ENCODE results near the gene NSUN6. TPM values are rescaled to one million over a fixed set of nuclear protein-coding genes. Genes with fewer than 3 reads are reported as not detected.

Gene NSUN6
- total RNA-seq, 2 experiments from 2014 or later = 9.8 to 11.1 TPM

DNA sequence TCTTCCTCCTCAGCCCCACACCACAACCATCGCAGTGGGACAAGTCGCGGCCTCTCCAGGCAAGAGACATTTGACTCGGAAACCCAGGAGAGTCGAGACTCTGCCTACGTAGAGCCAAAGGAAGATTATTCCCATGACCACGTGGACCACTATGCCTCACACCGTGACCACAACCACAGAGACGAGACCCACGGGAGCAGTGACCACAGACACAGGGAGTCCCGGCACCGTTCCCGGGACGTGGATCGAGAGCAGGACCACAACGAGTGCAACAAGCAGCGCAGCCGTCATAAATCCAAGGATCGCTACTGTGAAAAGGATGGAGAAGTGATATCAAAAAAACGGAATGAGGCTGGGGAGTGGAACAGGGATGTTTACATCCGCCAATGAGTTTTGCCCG, 112.1 kb downstream of the NSUN6 start:
- Mint-ChIP-seq H3K4me1 (ENCODE audit: low read depth) (no peaks in the 10 kb centered on the region), H3K4me3 (no peak overlapping the region), H3K27ac (no peak overlapping the region), H3K27me3 (ENCODE audit: low read depth) (no peaks in the 10 kb centered on the region), H3K36me3 (ENCODE audit: low read depth) (peaks cover 40% of the 10 kb centered on the region), H3K9me3 (no peaks in the 10 kb centered on the region)
- intact Hi-C loops (cut with micrococcal nuclease) = no loop called here
- CTCF ChIA-PET = no interaction called here
- no peak for DNase-seq

DNA sequence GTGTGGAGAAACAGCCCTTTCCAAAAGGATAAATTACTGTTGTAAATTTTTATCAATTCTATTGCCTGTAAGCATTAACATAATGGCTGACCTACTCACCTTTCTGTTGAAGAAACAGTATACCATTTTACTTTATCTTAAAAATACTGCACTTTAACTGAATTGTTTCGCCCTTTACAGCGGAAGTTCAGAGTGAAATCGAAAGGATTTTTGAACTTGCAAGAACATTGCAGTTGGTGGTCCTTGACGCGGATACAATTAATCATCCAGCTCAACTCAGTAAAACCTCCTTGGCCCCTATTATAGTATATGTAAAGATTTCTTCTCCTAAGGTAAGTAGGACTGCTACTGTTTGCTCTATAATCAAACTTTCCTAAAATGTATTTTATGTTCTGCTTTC, 117.5 kb downstream of the NSUN6 start:
- H3K36me3 Mint-ChIP-seq (ENCODE audit: low read depth) = peaks cover 36% of the 10 kb centered on the region
- intact Hi-C loops (cut with micrococcal nuclease) = no loop called here
- peaks cover 11% of the 10 kb centered on the region for H3K9me3 Mint-ChIP-seq
- no peak overlapping the region for H3K27ac Mint-ChIP-seq
- no peaks in the 10 kb centered on the region for H3K27me3 Mint-ChIP-seq (ENCODE audit: low read depth)
- H3K4me3 Mint-ChIP-seq = no peak overlapping the region
- DNase-seq = no peak
- no peaks in the 10 kb centered on the region for H3K4me1 Mint-ChIP-seq (ENCODE audit: low read depth)
- CTCF ChIA-PET = no interaction called here

DNA sequence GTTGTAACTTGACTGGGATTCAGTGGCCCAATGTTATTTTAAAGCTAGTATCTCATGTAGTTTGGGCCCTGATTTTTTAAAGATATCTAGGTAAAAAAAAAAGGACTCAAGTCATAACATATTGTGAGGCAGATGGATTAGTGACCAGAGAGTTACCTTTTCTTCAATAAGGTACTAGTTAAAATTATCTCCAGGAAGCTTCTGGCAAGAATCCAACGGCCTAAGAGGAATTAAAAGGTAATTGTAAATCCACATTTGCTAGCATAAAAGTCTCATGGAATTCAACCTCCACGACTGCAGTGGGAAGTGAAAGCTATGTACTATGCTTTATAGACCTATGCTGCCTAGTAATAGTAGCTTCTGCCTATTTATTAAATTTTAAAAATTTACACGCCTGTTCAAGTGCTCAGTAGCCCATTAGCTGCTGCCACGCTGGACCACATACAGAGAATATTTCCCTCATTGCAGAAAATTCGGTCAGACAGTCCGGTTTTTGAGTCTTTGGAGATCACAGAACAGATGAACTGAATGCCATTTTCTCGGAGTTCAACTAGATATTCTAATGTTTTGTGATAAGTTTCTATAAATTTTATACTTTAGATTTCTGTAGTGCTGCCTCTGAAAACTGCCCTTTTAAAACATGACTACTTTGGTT, 118.4 kb downstream of the NSUN6 start:
- peaks cover 35% of the 10 kb centered on the region for H3K36me3 Mint-ChIP-seq (ENCODE audit: low read depth)
- CTCF ChIA-PET = no interaction called here
- H3K4me3 Mint-ChIP-seq = no peak overlapping the region
- DNase-seq = no peak
- no peaks in the 10 kb centered on the region for H3K27me3 Mint-ChIP-seq (ENCODE audit: low read depth)
- no peak overlapping the region for H3K27ac Mint-ChIP-seq
- H3K9me3 Mint-ChIP-seq = peaks cover 11% of the 10 kb centered on the region
- H3K4me1 Mint-ChIP-seq (ENCODE audit: low read depth) = no peaks in the 10 kb centered on the region
- intact Hi-C loops (cut with micrococcal nuclease) = no loop called here

DNA sequence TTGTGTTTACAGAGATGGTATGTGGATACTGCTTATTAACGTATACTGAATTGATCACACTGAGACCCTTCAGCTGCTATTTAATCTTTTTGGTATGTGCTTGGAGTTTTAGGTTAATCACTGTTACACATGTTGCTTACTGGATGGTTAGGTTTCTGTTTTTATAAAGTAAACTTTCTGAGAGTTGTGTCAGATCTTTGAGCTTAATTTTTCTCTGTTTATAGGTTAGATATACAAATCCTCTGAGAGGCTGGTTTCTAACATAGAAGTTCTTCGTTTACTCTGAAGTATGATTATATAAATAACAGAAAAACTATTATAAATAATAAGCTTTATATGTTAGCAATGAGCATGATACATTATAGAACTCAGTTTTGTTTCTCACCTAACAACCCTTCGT, 123.1 kb downstream of the NSUN6 start:
- no peak for DNase-seq
- CTCF ChIA-PET = no interaction called here
- no peaks in the 10 kb centered on the region for H3K27me3 Mint-ChIP-seq (ENCODE audit: low read depth)
- peaks cover 11% of the 10 kb centered on the region for H3K9me3 Mint-ChIP-seq
- intact Hi-C loops (cut with micrococcal nuclease) = no loop called here
- no peaks in the 10 kb centered on the region for H3K4me1 Mint-ChIP-seq (ENCODE audit: low read depth)
- H3K36me3 Mint-ChIP-seq (ENCODE audit: low read depth) = peaks cover 29% of the 10 kb centered on the region
- no peak overlapping the region for H3K4me3 Mint-ChIP-seq
- H3K27ac Mint-ChIP-seq = no peak overlapping the region

DNA sequence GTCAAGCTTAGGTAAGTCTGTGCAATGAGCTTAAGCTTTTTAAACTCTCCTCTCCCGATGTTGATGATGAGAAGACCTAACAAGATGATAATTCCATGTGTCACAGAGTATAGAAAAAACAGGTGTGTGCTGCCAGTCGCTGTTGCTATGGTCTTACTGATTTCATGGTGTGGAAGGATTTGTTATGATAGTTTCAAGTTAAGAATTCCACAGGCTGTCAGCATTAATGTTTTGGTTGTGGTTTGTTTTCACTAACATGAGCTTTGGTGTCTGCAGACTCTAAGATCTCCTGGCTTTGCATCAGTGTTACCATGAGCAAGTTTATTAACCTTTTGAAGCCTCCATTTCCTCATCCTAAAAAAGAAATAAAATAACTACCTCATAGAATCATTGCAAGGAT, 123.7 kb downstream of the NSUN6 start:
- Mint-ChIP-seq H3K4me1 (ENCODE audit: low read depth) (no peaks in the 10 kb centered on the region), H3K36me3 (ENCODE audit: low read depth) (peaks cover 29% of the 10 kb centered on the region), H3K9me3 (peaks cover 11% of the 10 kb centered on the region), H3K4me3 (no peak overlapping the region), H3K27ac (no peak overlapping the region), H3K27me3 (ENCODE audit: low read depth) (no peaks in the 10 kb centered on the region)
- intact Hi-C loops (cut with micrococcal nuclease) = no loop called here
- no peak for DNase-seq
- CTCF ChIA-PET = no interaction called here

DNA sequence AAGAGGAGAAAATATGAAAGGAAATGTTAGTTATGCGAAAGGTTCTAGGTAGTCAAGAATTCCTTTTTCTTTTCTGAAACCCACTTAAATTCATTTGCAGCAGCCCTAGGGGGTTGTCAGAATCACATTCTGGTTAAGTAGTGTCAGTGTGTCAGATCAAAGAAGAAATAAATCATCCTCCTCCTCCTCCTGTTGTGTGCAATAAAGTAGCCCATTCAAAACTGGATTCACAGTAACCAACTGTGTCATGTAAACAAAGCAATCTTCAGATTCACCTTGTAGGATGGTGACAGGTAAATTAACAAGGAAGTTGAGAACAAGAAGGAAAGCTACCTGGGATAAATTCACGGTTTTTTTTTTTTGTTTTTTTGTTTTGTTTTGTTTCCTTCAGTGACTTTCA, 127.5 kb downstream of the NSUN6 start:
- Mint-ChIP-seq H3K36me3 (ENCODE audit: low read depth) (peaks cover 18% of the 10 kb centered on the region), H3K27me3 (ENCODE audit: low read depth) (no peaks in the 10 kb centered on the region), H3K27ac (no peak overlapping the region), H3K4me3 (no peak overlapping the region), H3K9me3 (no peaks in the 10 kb centered on the region), H3K4me1 (ENCODE audit: low read depth) (no peaks in the 10 kb centered on the region)
- no peak for DNase-seq
- CTCF ChIA-PET = no interaction called here
- intact Hi-C loops (cut with micrococcal nuclease) = no loop called here

DNA sequence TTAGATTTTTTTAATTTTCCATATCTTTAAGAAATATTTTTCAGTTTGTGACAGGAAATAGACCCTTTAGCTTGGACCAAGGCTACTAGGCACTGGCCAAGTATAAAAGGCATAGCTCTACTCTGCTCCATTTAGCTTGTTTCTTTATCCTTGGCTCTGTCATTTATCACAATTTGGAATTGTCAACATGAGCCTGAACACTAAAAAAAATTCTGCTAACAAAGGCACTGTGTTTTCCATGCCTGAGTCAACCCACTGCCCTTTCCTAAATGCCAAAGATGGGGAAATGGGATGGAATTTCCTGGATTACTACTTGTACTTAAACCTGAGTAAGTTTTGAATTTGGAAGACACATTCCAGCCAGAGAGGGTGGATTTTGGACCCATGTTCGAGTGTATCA, 128.4 kb downstream of the NSUN6 start:
- intact Hi-C loops (cut with micrococcal nuclease) = no loop called here
- H3K36me3 Mint-ChIP-seq (ENCODE audit: low read depth) = peaks cover 19% of the 10 kb centered on the region
- CTCF ChIA-PET = no interaction called here
- no peak for DNase-seq
- H3K9me3 Mint-ChIP-seq = no peaks in the 10 kb centered on the region
- H3K27me3 Mint-ChIP-seq (ENCODE audit: low read depth) = no peaks in the 10 kb centered on the region
- H3K27ac Mint-ChIP-seq = no peak overlapping the region
- H3K4me3 Mint-ChIP-seq = no peak overlapping the region
- no peaks in the 10 kb centered on the region for H3K4me1 Mint-ChIP-seq (ENCODE audit: low read depth)

DNA sequence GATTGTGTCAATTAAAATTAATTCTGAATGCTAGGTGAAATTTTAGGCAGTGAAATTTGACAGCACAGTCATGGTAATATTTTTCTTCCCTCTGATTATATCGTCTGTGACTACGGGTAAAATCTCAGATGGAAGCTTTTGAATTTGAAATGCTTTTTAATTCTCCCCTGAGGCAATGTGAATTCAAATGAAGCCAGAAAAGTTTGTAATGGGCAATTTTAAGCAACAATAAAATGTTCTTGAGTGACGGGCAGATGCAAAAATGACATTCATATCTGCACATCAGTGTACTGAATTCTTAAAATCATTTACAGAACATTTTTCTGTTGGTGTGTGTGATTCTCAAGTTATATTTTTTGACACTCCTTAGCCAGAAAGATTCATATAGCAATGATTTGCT, 134.5 kb downstream of the NSUN6 start:
- no peak overlapping the region for H3K4me3 Mint-ChIP-seq
- no peak for DNase-seq
- CTCF ChIA-PET = no interaction called here
- H3K36me3 Mint-ChIP-seq (ENCODE audit: low read depth) = peaks cover 38% of the 10 kb centered on the region
- H3K27ac Mint-ChIP-seq = no peak overlapping the region
- intact Hi-C loops (cut with micrococcal nuclease) = no loop called here
- peaks cover 22% of the 10 kb centered on the region for H3K9me3 Mint-ChIP-seq
- no peaks in the 10 kb centered on the region for H3K4me1 Mint-ChIP-seq (ENCODE audit: low read depth)
- H3K27me3 Mint-ChIP-seq (ENCODE audit: low read depth) = no peaks in the 10 kb centered on the region

DNA sequence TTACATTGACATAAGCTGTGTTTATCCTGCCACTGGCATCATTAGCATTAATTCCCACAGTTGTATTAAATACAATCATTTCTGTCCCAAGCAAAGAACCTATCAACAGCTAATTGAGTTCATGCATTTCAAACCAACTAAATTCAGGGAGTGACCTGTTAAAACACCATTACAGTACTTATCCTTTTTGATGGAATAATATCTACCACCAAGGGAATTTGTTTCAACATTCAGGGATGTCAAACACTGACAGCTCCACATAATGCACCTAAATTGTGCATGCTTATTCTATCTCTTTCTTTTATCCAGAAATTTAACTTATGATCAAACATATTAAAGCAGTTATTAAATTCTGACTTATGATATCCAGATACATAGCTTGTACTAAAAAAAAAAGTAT, 136.8 kb downstream of the NSUN6 start:
- Mint-ChIP-seq H3K9me3 (peaks cover 27% of the 10 kb centered on the region), H3K36me3 (ENCODE audit: low read depth) (peaks cover 32% of the 10 kb centered on the region), H3K4me1 (ENCODE audit: low read depth) (no peaks in the 10 kb centered on the region), H3K27me3 (ENCODE audit: low read depth) (no peaks in the 10 kb centered on the region), H3K27ac (no peak overlapping the region), H3K4me3 (no peak overlapping the region)
- CTCF ChIA-PET = no interaction called here
- DNase-seq = no peak
- intact Hi-C loops (cut with micrococcal nuclease) = no loop called here

DNA sequence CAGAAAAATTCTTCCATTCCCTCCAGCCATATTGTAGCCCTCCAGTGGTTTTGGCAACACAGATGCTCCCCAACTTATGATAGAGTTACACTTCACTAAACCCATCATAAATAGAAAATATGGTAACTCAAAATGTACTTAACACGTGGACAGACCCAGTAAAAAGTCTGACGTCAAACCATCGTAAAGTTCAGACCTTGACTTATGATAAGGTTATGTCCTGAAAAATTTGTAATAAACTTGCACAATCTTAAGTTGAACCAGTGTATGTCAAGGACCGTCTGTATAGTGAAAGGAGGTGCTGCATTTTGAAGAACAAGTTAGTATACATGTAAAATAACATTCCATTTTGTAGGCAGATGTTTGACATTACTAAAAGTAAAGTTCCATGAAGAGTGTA, 142.8 kb downstream of the NSUN6 start:
- no peak for DNase-seq
- H3K4me1 Mint-ChIP-seq (ENCODE audit: low read depth) = no peaks in the 10 kb centered on the region
- peaks cover 22% of the 10 kb centered on the region for H3K9me3 Mint-ChIP-seq
- CTCF ChIA-PET = no interaction called here
- no peak overlapping the region for H3K4me3 Mint-ChIP-seq
- intact Hi-C loops (cut with micrococcal nuclease) = no loop called here
- H3K27ac Mint-ChIP-seq = no peak overlapping the region
- peaks cover 16% of the 10 kb centered on the region for H3K36me3 Mint-ChIP-seq (ENCODE audit: low read depth)
- peaks cover 2% of the 10 kb centered on the region for H3K27me3 Mint-ChIP-seq (ENCODE audit: low read depth)

DNA sequence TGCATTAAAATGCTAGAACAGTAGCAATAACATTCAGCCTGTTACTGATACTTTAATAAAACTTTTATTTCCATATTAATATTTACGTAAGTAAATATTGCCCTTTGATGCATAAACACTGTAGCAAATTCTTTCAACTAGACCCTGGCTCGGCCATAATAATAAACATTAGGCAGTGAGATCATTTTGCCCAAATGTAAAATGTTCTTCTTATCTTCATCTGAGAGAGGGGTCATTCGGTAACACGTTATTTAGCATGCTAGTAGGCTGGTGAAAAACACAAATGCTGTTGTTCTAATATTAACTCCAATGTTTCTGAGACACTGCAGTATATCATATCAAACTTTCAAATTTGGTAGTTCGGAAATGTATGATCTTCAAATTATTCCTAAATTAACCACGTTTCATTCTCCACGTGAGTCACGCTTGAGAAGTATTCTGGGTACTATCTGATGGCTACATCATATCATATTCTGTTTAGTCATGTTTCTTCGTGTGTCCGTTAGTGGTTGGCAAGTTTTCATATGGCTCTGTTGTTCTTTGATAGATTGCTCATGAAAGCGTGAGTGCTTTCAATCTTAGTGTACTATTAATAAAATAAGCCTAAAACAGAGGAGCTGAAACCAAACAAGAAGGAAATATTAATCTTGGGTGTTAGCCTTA, 145.8 kb downstream of the NSUN6 start:
- CTCF ChIA-PET = interaction anchor here (0.6 kb wide), 1 partner anchor 98 kb away, joined by 5 read pairs; no protein-coding TSS in a partner anchor
- H3K36me3 Mint-ChIP-seq (ENCODE audit: low read depth) = no peaks in the 10 kb centered on the region
- no peaks in the 10 kb centered on the region for H3K4me1 Mint-ChIP-seq (ENCODE audit: low read depth)
- H3K9me3 Mint-ChIP-seq = peaks cover 6% of the 10 kb centered on the region
- peaks cover 10% of the 10 kb centered on the region for H3K27me3 Mint-ChIP-seq (ENCODE audit: low read depth)
- intact Hi-C loops (cut with micrococcal nuclease) = no loop called here
- no peak for DNase-seq
- no peak overlapping the region for H3K4me3 Mint-ChIP-seq
- no peak overlapping the region for H3K27ac Mint-ChIP-seq

DNA sequence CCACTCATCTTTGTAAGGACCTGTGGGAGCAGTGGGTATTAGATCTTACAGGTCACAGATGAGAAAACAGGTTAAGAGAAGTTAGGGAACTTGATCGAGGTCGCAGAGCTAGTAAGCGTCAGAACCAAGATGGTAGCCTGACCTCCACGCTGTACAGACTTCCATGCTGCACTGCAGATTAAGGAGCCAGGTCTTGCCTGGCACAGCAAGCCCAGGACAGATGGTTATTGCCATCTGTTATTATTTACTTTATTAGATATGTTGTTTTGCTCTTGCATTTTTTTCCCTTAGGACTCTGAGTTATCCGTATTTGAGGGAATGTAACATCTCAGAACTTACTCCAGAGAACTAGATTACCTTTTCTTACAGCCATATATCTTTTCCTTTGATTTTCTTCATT, 147.2 kb downstream of the NSUN6 start:
- Mint-ChIP-seq H3K36me3 (ENCODE audit: low read depth) (no peaks in the 10 kb centered on the region), H3K4me1 (ENCODE audit: low read depth) (no peaks in the 10 kb centered on the region)

DNA sequence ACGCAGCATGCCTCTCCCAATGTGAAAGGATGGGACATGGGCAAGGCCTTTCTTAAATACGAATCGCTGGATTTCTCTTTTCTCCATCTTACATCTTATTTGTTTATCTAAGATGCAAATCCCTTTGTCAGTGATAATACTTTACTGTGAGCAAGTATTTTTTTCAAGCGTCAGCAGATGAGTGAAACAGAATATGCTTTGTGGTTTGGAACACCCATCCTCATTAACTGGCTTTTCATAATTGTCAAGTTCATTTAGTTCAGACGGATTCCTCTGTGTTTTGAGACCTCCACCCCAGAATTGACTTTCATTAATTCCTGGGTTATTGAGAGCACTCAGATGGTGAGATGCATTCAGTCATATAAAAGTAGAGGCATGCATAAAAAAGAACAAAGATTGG, 149.8 kb downstream of the NSUN6 start:
- H3K4me3 Mint-ChIP-seq = no peak overlapping the region
- H3K4me1 Mint-ChIP-seq (ENCODE audit: low read depth) = no peaks in the 10 kb centered on the region
- CTCF ChIA-PET = no interaction called here
- no peaks in the 10 kb centered on the region for H3K36me3 Mint-ChIP-seq (ENCODE audit: low read depth)
- H3K27me3 Mint-ChIP-seq (ENCODE audit: low read depth) = peaks cover 14% of the 10 kb centered on the region
- DNase-seq = no peak
- H3K27ac Mint-ChIP-seq = no peak overlapping the region
- intact Hi-C loops (cut with micrococcal nuclease) = no loop called here
- no peaks in the 10 kb centered on the region for H3K9me3 Mint-ChIP-seq

More for the DNA sequence above, 147.2 kb downstream of the NSUN6 start:
- Mint-ChIP-seq H3K27me3 (ENCODE audit: low read depth) (peaks cover 14% of the 10 kb centered on the region), H3K27ac (no peak overlapping the region), H3K4me3 (no peak overlapping the region), H3K9me3 (peaks cover 6% of the 10 kb centered on the region)
- intact Hi-C loops (cut with micrococcal nuclease) = no loop called here
- CTCF ChIA-PET = no interaction called here
- DNase-seq = no peak

Data from activated naive CD4-positive, alpha-beta T cell treated with anti-CD3 and anti-CD28 coated beads for 36 hours (primary cell).